IMR-90 (cell line): ENCODE results near the gene FAM131C. TPM values are rescaled to one million over a fixed set of nuclear protein-coding genes. Genes with fewer than 3 reads are reported as not detected.

Source experiments
- ATAC-seq: fragments of 200-7000 bp; cut with Tn5 transposase; 2 replicates; pipeline ENCODE4 v1.9.1; 2020; ENCODE audit warnings: low read depth, mild to moderate bottlenecking, moderate library complexity
- BruUV-seq: library from RNA; stranded (reverse); fragments of 400-500 nt; replicated peaks from 2 replicates; lab custom pipeline; 2021; lab: Mats Ljungman, UMichigan
- CTCF ChIA-PET: fragments of 300-600 bp; formaldehyde crosslinking; extraction: SDS; loops from one replicate; lab custom pipeline; 2021; ENCODE audit warnings: antibody characterized with exemption; lab: Yijun Ruan, JAX
- POLR2A ChIA-PET: fragments of 300-600 bp; sonication (Branson Sonifier 250); formaldehyde crosslinking; loops from one replicate; lab custom pipeline; 2022; ENCODE audit warnings: antibody characterized with exemption; ENCODE audit not compliant: unreplicated experiment; lab: Charles Lee
- DNase-seq: peaks from one replicate; pipeline ENCODE4 v3.0.0; 2013
- H2AFZ ChIP-seq: replicated peaks from 2 replicates; pipeline ENCODE3; 2013; ENCODE audit warnings: low read length, mild to moderate bottlenecking; ENCODE audit not compliant: poor library complexity
- H2AK5ac ChIP-seq: 2 replicates; pipeline ENCODE4 v1.6.1; 2013; ENCODE audit warnings: low read depth, low read length, inconsistent platforms
- H2AK9ac ChIP-seq: replicated peaks from 2 replicates; pipeline ENCODE3; 2013; ENCODE audit warnings: mild to moderate bottlenecking, low read depth, low read length, moderate library complexity; ENCODE audit not compliant: poor library complexity
- H2BK120ac ChIP-seq: 2 replicates; pipeline ENCODE4 v1.6.1; 2013; ENCODE audit warnings: low read depth, low read length, inconsistent platforms
- H2BK15ac ChIP-seq: 3 replicates; pipeline ENCODE4 v1.6.1; 2013; ENCODE audit warnings: low read depth, low read length, inconsistent platforms
- H2BK20ac ChIP-seq: 2 replicates; pipeline ENCODE4 v1.6.1; 2013; ENCODE audit warnings: low read depth, mild to moderate bottlenecking, inconsistent platforms, low read length, moderate library complexity
- H2BK5ac ChIP-seq: 2 replicates; pipeline ENCODE4 v1.6.1; 2013; ENCODE audit warnings: mild to moderate bottlenecking, low read depth, low read length, inconsistent platforms; ENCODE audit not compliant: poor library complexity, severe bottlenecking
- H3K14ac ChIP-seq: replicated peaks from 2 replicates; pipeline ENCODE4 v1.6.1; 2013; ENCODE audit warnings: low read depth, low read length, inconsistent platforms
- H3K18ac ChIP-seq: 2 replicates; pipeline ENCODE4 v1.6.1; 2013; ENCODE audit warnings: low read depth, low read length, control low read depth
- H3K23ac ChIP-seq: 2 replicates; pipeline ENCODE4 v1.6.1; 2013; ENCODE audit warnings: low read depth, low read length, inconsistent platforms
- H3K27ac ChIP-seq: 2 replicates; pipeline ENCODE4 v1.5.1; 2013; ENCODE audit warnings: mild to moderate bottlenecking, control low read depth, low read length; ENCODE audit not compliant: insufficient read depth
- H3K27me3 ChIP-seq: 2 replicates; pipeline ENCODE4 v1.6.1; 2013; ENCODE audit warnings: low read length; ENCODE audit not compliant: control insufficient read depth, insufficient read depth
- H3K36me3 ChIP-seq: 2 replicates; pipeline ENCODE4 v1.6.1; 2013; ENCODE audit warnings: low read length, mixed read lengths; ENCODE audit not compliant: control insufficient read depth, insufficient read depth
- H3K4ac ChIP-seq: 2 replicates; pipeline ENCODE4 v1.6.1; 2013; ENCODE audit warnings: low read depth, low read length, inconsistent platforms
- H3K4me1 ChIP-seq: 2 replicates; pipeline ENCODE4 v1.6.1; 2013; ENCODE audit warnings: low read length, mixed read lengths; ENCODE audit not compliant: control insufficient read depth, insufficient read depth
- H3K4me2 ChIP-seq: 2 replicates; pipeline ENCODE4 v1.6.1; 2013; ENCODE audit warnings: low read depth, mild to moderate bottlenecking, control low read depth, low read length, moderate library complexity
- H3K4me3 ChIP-seq: 2 replicates; pipeline ENCODE4 v1.5.1; 2013; ENCODE audit warnings: low read depth, mild to moderate bottlenecking, control low read depth, low read length, moderate library complexity; ENCODE audit not compliant: insufficient read depth
- H3K56ac ChIP-seq: 2 replicates; pipeline ENCODE4 v1.6.1; 2013; ENCODE audit warnings: low read length, inconsistent platforms; ENCODE audit not compliant: insufficient read depth; ENCODE audit errors: extremely low read depth
- H3K79me1 ChIP-seq, 2 experiments: 2 replicates each; pipeline ENCODE4 v1.6.1; 2013; ENCODE audit warnings: low read length in 2 of 2, inconsistent platforms in 1 of 2, low read depth in 1 of 2
- H3K9ac ChIP-seq: 2 replicates; pipeline ENCODE4 v1.6.1; 2013; ENCODE audit warnings: low read depth, low read length, control low read depth
- H3K9me1 ChIP-seq: 2 replicates; pipeline ENCODE4 v1.6.1; 2013; ENCODE audit warnings: low read length, inconsistent platforms; ENCODE audit not compliant: insufficient read depth
- H3K9me3 ChIP-seq: 2 replicates; pipeline ENCODE4 v1.6.1; 2013; ENCODE audit warnings: low read length; ENCODE audit not compliant: control insufficient read depth, insufficient read depth
- H4K20me1 ChIP-seq: 2 replicates; pipeline ENCODE4 v1.6.1; 2013; ENCODE audit warnings: low read length, inconsistent platforms; ENCODE audit not compliant: insufficient read depth
- H4K5ac ChIP-seq: 2 replicates; pipeline ENCODE4 v1.6.1; 2013; ENCODE audit warnings: mild to moderate bottlenecking, low read depth, low read length, control low read depth
- H4K8ac ChIP-seq, 2 experiments: 2 replicates each; pipeline ENCODE4 v1.6.1; 2013; ENCODE audit warnings: low read depth in 2 of 2, low read length in 2 of 2, control low read depth in 1 of 2, inconsistent platforms in 1 of 2
- H4K91ac ChIP-seq: 2 replicates; pipeline ENCODE4 v1.6.1; 2013; ENCODE audit warnings: low read depth, low read length, inconsistent platforms; ENCODE audit not compliant: insufficient read depth
- BHLHE40 ChIP-seq: fragments of 150-350 bp; IDR thresholded peaks from 2 replicates; pipeline ENCODE4 v1.6.1; 2016; ENCODE audit warnings: mild to moderate bottlenecking, low read depth, low read length
- CHD1 ChIP-seq: IDR thresholded peaks from 2 replicates; pipeline ENCODE4 v1.6.1; 2012; ENCODE audit warnings: low read depth, low read length, improper control_type of control experiment
- WGBS, 2 experiments: methylation state at CpG; one replicate each; pipeline versions ENCODE4 v1.1.5 to v1.1.7; 2013; ENCODE audit warnings: missing lambda C conversion rate in 2 of 2; ENCODE audit not compliant: insufficient read length in 1 of 2; ENCODE audit errors: extremely low coverage in 2 of 2; 5-methylcytosine and 5-hydroxymethylcytosine counted together
- dilution Hi-C: fragments of 300-500 bp; cut with HindIII; formaldehyde crosslinking; loops from one replicate; pipeline ENCODE4 v1.14.3; 2018; ENCODE audit warnings: low sequenced_read_pairs; ENCODE audit not compliant: unreplicated experiment
- in situ Hi-C: fragments of 300-500 bp; cut with MboI; formaldehyde crosslinking; loops from 3 replicates; pipeline ENCODE4 v1.14.3; 2019; ENCODE audit warnings: low sequenced_read_pairs, inconsistent platforms, mixed read lengths
- intact Hi-C: fragments of 100-400 bp; cut with micrococcal nuclease; formaldehyde crosslinking; loops from 2 replicates; pipeline ENCODE4 v1.10.0; 2022
- polyA plus RNA-seq, 3 experiments: library from polyadenylated mRNA; depleted of rRNA; stranded (reverse); fragments of >200 nt; gene quantifications; 2 replicates each; pipeline ENCODE4 v1.2.3, GENCODE V29; 2012; ENCODE audit warnings: low replicate concordance in 1 of 3
- total RNA-seq: library from RNA; depleted of rRNA; stranded (reverse); fragments of >200 nt; gene quantifications from 2 replicates; pipeline ENCODE4 v1.2.3, GENCODE V29; 2012

Gene FAM131C
- total and polyA plus RNA-seq, 2 of the 4 experiments (the other 2 are of a cell fraction): 0.18 to 1.0 TPM

GRCh38 chr1:16015960-16016901, 57.2 kb downstream of the FAM131C start:
- H2BK120ac ChIP-seq: no peak overlapping the region
- H4K8ac ChIP-seq: no peak overlapping the region
- no peaks in the 10 kb centered on the region for H3K36me3 ChIP-seq
- ChIA-PET POLR2A (no interaction called here), CTCF (no interaction called here)
- H3K27ac ChIP-seq: no peak overlapping the region
- no peaks in the 10 kb centered on the region for H3K79me1 ChIP-seq
- DNase-seq (no peak), ATAC-seq (no peak)
- WGBS, 2 experiments: 82% methylated on average over 2 of the region's 23 CpGs; no CpG with 5 or more reads in 1 of the 2 experiments
- no peak overlapping the region for H3K4me2 ChIP-seq
- no TSS peak for BruUV-seq
- H4K91ac ChIP-seq: no peak overlapping the region
- no peak overlapping the region for H2BK20ac ChIP-seq
- H2AK9ac ChIP-seq: no peak overlapping the region
- peaks cover 31% of the 10 kb centered on the region for H3K4me1 ChIP-seq
- no peak overlapping the region for H2BK5ac ChIP-seq
- TF ChIP-seq CHD1 (no peak), BHLHE40 (0 out of 2 replicates have a peak, but pooled peaks have one; percentile 24)
- no peak overlapping the region for H3K56ac ChIP-seq
- H3K9me1 ChIP-seq: peaks cover 3% of the 10 kb centered on the region
- intact Hi-C loops (no loop called here), in situ Hi-C loops (no loop called here), dilution Hi-C loops (no loop called here)
- H2BK15ac ChIP-seq: no peak overlapping the region
- H3K14ac ChIP-seq: no peak overlapping the region
- no peaks in the 10 kb centered on the region for H3K27me3 ChIP-seq
- no peak overlapping the region for H3K9ac ChIP-seq
- H3K9me3 ChIP-seq: no peaks in the 10 kb centered on the region
- H3K4me3 ChIP-seq: no peak overlapping the region
- no peak overlapping the region for H3K18ac ChIP-seq
- H2AK5ac ChIP-seq: 0 out of 2 replicates have a peak overlapping the region, but pooled peaks have one; percentile 48
- H3K23ac ChIP-seq: no peak overlapping the region
- peak overlapping the region; percentile 52 for H2AFZ ChIP-seq
- peak overlapping the region; percentile 12; the same call in 1 of the 2 replicates for H3K4ac ChIP-seq
- no peaks in the 10 kb centered on the region for H4K20me1 ChIP-seq
- no peak overlapping the region for H4K5ac ChIP-seq
